Prostate gland (tissue), 2 donors: ENCODE measurements around the gene JDP2.

Experiments used
- POLR2A ChIP-seq: fragments of 450-650 bp; IDR thresholded peaks from one replicate; pipeline ENCODE4 v1.6.1; 2016; ENCODE audit warnings: antibody characterized with exemption, mild to moderate bottlenecking
- POLR2AphosphoS5 ChIP-seq: sonication (generic); formaldehyde crosslinking; IDR thresholded peaks from one replicate; pipeline ENCODE4 v1.6.1; 2017; ENCODE audit warnings: antibody characterized with exemption
- TF ChIP-seq, protein P1 (sequence below), 4 experiments: fragments of 200-600 bp in 2 of 4; fragments of 450-650 bp in 2 of 4; sonication (generic) in 2 of 4; IDR thresholded peaks; 1 replicate in 3 of 4; 2 replicates in 1 of 4; pipeline ENCODE4 v1.5.1; 2016 to 2019; ENCODE audit warnings: antibody characterized with exemption in 4 of 4, mild to moderate bottlenecking in 2 of 4, moderate library complexity in 2 of 4

DNA sequence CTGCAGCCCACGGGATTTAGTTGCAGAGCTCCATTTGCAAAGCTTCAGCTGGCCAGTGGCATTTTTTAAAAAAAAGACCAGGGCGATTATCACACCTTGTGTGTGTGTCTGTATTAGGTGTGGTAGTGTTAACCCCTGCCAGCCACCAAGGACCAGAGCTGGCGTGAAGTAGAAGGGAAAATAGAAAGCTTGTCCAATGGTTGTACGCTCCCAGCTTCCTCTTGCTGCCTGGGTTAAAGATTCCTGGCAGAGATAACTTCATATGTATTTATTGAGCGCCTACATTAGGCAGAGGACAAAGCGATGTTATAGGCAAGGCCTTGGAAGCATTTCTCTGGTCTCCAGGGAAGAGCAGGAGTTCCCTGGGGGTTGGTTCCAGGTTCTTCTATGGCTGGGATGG lies 3.2 kb downstream of the JDP2 start:
- TF ChIP-seq POLR2A (no peak), POLR2AphosphoS5 (no peak)
- TF ChIP-seq, protein P1, sequence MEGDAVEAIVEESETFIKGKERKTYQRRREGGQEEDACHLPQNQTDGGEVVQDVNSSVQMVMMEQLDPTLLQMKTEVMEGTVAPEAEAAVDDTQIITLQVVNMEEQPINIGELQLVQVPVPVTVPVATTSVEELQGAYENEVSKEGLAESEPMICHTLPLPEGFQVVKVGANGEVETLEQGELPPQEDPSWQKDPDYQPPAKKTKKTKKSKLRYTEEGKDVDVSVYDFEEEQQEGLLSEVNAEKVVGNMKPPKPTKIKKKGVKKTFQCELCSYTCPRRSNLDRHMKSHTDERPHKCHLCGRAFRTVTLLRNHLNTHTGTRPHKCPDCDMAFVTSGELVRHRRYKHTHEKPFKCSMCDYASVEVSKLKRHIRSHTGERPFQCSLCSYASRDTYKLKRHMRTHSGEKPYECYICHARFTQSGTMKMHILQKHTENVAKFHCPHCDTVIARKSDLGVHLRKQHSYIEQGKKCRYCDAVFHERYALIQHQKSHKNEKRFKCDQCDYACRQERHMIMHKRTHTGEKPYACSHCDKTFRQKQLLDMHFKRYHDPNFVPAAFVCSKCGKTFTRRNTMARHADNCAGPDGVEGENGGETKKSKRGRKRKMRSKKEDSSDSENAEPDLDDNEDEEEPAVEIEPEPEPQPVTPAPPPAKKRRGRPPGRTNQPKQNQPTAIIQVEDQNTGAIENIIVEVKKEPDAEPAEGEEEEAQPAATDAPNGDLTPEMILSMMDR (IDR thresholded peaks at IDR 0.05): no peak
